ENCODE measurements around the gene ATXN1L. TPM values are rescaled to one million over a fixed set of nuclear protein-coding genes. Genes with fewer than 3 reads are reported as not detected.
"Not testable (repeated sequence)": the region's sequence is repeated elsewhere in the genome, so short reads cannot be mapped to it uniquely, and the experiment has no call there.

ATXN1L gene
- total RNA-seq, 2 experiments from 2014 or later = 27.8 to 28.3 TPM

DNA sequence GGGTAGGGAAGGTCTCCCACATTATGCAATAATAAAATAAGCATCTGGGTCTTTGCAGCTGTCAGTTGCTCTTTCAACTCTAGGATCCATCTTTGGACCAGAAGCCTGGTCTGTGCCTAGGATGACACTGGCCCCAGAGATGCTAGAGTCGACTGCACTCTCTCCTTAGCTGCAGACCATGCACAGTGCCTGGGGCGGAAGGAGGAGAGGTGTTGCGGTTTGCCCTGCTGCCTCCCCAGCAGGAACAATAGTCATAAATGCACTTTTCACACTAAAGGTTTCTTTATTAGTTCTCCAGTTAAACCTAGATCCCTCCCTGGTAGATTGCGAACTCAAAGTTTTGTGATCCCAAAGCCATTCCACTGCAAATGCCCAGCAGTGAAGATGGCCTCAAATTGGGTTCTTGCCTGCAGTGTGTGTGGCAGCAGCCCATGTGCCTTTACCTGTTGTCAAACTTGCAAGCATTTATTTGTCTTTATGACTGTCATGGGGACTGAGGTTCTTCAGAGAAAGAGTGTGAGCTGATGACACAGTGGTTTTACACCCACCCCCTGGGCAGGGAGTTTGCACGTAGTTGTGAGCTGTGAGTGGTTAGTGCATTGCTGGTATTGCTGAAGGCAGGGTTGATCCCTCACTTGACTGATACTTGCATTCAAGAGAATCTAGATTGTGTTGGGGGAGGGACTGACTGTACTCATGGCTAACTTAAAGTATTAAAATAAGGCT lies 10.3 kb downstream of the ATXN1L start:
- H3K27ac Mint-ChIP-seq = no peak overlapping the region
- H3K4me3 Mint-ChIP-seq = no peak overlapping the region
- peaks cover 27% of the 10 kb centered on the region for H3K4me1 Mint-ChIP-seq
- no peaks in the 10 kb centered on the region for H3K9me3 Mint-ChIP-seq
- peaks cover 6% of the 10 kb centered on the region for H3K36me3 Mint-ChIP-seq
- DNase-seq (no peak), ATAC-seq (ENCODE audit: low read depth) (no peak)
- POLR2A ChIA-PET = no interaction called here
- no peaks in the 10 kb centered on the region for H3K27me3 Mint-ChIP-seq

DNA sequence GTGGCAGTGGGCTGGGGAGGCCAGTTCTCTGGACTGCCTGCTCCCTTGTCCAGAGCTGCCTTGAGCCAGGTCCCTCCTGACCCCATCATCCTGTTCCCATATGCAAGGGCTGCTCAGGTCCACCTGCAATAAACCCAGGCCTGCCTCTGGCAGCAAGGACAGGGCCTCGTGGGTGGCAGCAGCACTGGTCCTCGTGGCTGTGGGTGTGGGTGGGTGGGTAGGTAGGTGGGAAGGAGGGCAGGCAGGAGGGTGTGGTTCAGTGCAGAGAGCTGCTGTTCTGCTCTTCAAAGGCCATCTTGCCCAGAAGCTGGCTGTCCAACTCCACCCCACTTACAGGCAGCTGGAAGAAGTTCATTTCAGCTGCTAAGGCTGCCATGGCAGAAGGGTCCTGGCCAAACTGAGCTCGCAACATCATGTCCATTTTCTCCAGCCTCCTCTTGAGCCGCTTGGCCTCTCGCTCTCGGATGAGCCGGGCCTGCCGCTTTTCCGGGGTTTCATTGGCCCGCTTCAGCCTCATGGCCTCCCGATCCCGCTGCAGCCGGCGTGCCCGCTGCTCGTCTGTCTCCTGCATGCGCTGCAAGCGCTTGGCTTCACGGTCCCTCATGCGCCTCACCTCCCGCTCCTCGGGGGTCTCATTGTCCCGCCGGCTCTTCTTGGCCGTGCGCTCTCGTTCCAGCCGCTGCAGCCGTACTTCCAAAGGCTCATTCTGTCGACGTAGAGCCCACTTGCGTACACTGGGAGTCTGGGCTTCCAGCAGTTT lies 14.2 kb downstream of the ATXN1L start:
- POLR2A ChIA-PET = no interaction called here
- Mint-ChIP-seq H3K36me3 (peaks cover 4% of the 10 kb centered on the region), H3K27ac (no peak overlapping the region), H3K4me1 (peaks cover 13% of the 10 kb centered on the region), H3K9me3 (no peaks in the 10 kb centered on the region), H3K27me3 (no peaks in the 10 kb centered on the region), H3K4me3 (no peak overlapping the region)
- DNase-seq (no peak), ATAC-seq (ENCODE audit: low read depth) (no peak)

DNA sequence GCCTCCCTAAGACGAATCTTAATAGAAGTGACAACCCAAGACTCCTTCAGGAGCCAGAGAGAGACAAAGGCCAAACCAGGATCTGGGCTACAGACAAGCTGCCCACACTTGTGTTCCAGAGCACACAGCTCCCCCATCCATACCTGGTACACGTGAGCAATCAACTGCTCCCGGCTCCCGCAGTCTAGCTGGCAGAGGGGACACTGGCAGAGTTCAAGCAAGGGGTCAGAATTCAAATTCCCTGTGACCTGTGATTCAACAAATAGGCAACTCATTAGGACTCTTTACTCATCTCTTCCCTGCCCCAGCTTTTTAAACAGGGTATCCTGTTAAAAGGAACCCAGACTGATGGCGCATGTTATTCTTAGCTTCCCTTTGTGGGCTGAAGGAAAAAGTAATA lies 18.2 kb downstream of the ATXN1L start:
- Mint-ChIP-seq H3K4me3 (no peak overlapping the region), H3K4me1 (peaks cover 5% of the 10 kb centered on the region), H3K9me3 (no peaks in the 10 kb centered on the region), H3K27me3 (no peaks in the 10 kb centered on the region), H3K27ac (no peak overlapping the region), H3K36me3 (peaks cover 4% of the 10 kb centered on the region)
- DNase-seq = no peak
- POLR2A ChIA-PET = interaction anchor here (1.3 kb wide), 1 partner anchor 59 kb away, joined by 4 read pairs; no protein-coding TSS in a partner anchor
- ATAC-seq (ENCODE audit: low read depth) = no peak

DNA sequence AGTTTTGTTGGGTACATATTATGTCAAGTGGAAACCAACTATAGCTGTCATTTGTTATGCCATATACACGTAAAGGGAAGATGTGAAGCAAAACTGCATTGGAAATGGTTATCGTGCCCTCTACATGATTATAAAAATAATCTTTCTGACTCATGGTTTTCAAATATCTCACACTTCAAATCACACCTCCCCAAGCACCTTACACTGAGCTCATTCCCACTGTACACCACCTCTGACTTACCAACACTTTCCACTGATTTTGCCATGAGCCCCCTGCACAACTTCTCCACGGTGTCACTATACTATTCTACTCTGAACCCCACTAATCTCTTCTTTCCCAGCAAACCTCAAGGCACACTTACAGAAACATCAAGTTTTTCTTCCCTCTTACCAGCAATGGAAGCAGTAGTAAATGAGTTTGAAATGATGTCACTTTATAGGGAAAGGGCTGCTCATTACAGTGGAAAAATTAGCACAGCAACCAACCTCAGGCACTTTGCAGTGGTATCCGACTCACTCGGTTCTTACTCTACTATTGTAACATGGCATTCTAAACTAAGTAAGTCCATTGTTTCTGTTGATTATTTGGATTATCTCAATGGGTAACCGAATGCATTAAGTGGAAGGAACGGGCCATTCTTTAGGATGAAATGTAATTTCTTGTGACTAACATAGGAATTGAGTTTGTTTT lies 19.5 kb downstream of the ATXN1L start:
- Mint-ChIP-seq H3K36me3 (peaks cover 4% of the 10 kb centered on the region), H3K27ac (no peak overlapping the region), H3K4me1 (peaks cover 5% of the 10 kb centered on the region), H3K9me3 (no peaks in the 10 kb centered on the region), H3K27me3 (no peaks in the 10 kb centered on the region), H3K4me3 (no peak overlapping the region)
- POLR2A ChIA-PET = no interaction called here
- no peak for DNase-seq
- no peak for ATAC-seq (ENCODE audit: low read depth)

DNA sequence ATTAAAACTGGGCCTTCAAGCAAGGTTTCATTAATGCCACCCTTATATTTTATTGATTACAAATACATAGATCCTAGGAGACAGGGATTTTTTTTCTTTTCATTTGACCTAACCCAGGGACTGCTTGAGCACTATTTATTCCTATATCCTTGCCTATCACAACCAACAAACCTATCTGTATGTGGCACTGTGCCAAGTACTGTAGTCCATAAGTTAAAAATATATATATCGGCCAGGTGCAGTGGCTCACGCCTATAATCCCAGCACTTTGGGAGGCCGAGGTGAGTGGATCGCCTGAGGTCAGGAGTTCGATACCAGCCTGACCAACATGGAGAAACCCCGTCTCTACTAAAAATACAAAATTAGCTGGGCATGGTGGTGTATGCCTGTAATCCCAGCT lies 21.4 kb downstream of the ATXN1L start:
- DNase-seq; H3K36me3 Mint-ChIP-seq; POLR2A ChIA-PET; H3K27ac Mint-ChIP-seq; H3K4me3 Mint-ChIP-seq; ATAC-seq (ENCODE audit: low read depth); H3K27me3 Mint-ChIP-seq; H3K9me3 Mint-ChIP-seq; H3K4me1 Mint-ChIP-seq: not testable (repeated sequence)

DNA sequence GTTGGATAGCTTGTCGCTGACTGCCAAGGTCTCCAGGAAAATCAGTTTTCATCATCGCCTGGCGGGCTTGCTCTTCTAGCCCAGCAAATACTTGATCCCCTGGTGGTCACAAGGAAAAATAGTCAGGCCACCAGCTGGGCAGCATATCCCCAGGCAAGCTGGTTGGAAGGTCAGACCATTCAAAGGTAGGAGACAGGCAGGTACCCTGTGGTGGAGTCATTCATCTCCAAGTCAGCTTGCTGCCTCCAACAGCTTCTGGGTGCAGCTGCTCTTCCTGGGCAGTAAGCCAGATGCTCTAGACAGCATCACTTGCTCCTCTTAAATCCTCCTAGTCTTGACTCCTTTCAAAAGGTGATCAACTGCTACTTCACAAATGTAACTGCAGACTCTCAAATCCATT lies 22.2 kb downstream of the ATXN1L start:
- ATAC-seq (ENCODE audit: low read depth) = no peak
- H3K4me1 Mint-ChIP-seq = peaks cover 9% of the 10 kb centered on the region
- no peak for DNase-seq
- no peak overlapping the region for H3K27ac Mint-ChIP-seq
- H3K27me3 Mint-ChIP-seq = no peaks in the 10 kb centered on the region
- no peak overlapping the region for H3K4me3 Mint-ChIP-seq
- H3K9me3 Mint-ChIP-seq = no peaks in the 10 kb centered on the region
- H3K36me3 Mint-ChIP-seq = peaks cover 3% of the 10 kb centered on the region
- POLR2A ChIA-PET = no interaction called here

DNA sequence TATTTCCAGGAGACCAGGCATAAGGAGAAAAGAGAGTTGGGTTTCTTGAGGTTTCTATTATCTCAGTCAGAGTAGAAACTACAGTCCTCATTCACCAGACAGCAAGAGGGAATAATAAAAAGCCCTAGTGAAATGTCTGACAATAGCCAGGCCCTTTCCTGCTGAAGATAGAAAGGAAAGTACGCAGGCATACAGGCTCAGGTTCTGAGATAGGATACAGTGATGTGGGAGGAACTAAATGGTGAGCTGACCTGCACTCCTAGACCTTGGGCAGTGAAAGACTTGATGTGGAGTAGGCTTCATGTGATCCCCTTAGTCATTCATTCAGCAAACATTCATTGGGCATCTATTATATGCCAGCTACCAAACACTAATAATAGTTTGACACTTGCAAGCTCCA lies 23.3 kb downstream of the ATXN1L start:
- Mint-ChIP-seq H3K9me3 (no peaks in the 10 kb centered on the region), H3K27me3 (no peaks in the 10 kb centered on the region), H3K4me3 (no peak overlapping the region), H3K27ac (no peak overlapping the region), H3K36me3 (peaks cover 3% of the 10 kb centered on the region), H3K4me1 (peaks cover 13% of the 10 kb centered on the region)
- DNase-seq = no peak
- no peak for ATAC-seq (ENCODE audit: low read depth)
- POLR2A ChIA-PET = no interaction called here

DNA sequence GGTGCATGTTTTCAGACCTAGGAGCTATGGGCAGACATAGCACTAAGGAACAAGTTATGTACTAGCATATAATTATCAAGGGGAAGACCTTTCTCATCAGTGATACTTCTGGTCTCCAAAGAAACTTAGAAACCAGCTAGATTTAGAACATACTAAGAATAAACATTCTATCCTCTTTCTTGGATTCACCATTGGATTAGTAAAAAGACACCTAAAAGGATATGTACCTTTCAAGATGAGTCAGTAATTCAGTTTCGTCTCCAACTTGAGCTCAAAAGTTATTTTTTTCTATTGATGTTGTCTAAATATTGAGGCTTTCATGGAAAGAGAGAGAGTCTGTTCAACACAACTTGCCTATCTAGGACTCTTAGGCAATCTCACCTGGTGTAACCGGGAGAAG lies 25.0 kb downstream of the ATXN1L start:
- H3K36me3 Mint-ChIP-seq = peaks cover 3% of the 10 kb centered on the region
- H3K4me1 Mint-ChIP-seq = peaks cover 10% of the 10 kb centered on the region

DNA sequence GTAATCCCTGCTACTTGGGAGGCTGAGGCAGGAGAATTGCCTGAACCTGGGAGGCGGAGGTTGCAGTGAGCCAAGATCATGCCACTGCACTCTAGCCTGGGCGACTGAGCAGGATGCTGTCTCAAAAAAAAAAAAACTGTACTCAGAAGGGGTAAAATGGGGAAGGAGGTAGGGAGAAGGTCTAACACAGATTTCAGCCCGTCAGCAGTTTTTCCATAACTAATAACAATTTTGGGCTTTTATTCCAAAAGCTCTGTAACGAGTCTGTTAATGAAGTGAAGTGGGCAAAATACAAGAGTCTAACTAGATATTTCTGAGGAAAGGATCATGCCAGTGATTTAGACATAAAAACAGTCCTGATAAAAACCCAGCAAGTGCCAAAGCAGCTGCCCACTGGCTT lies 27.4 kb downstream of the ATXN1L start:
- Mint-ChIP-seq H3K27me3 (no peaks in the 10 kb centered on the region), H3K9me3 (no peaks in the 10 kb centered on the region), H3K4me1 (peaks cover 10% of the 10 kb centered on the region), H3K4me3 (peak overlapping the region; percentile 34), H3K27ac (peak overlapping the region; percentile 69), H3K36me3 (peaks cover 3% of the 10 kb centered on the region)
- ATAC-seq (ENCODE audit: low read depth) (no peak), DNase-seq (no peak)
- POLR2A ChIA-PET = interaction anchor here (1.4 kb wide), 1 partner anchor 26 kb away, joined by 3 read pairs; no protein-coding TSS in a partner anchor

More for the DNA sequence above, 25.0 kb downstream of the ATXN1L start:
- Mint-ChIP-seq H3K27ac (no peak overlapping the region), H3K27me3 (no peaks in the 10 kb centered on the region), H3K4me3 (no peak overlapping the region), H3K9me3 (no peaks in the 10 kb centered on the region)
- POLR2A ChIA-PET = no interaction called here
- ATAC-seq (ENCODE audit: low read depth) (no peak), DNase-seq (no peak)

DNA sequence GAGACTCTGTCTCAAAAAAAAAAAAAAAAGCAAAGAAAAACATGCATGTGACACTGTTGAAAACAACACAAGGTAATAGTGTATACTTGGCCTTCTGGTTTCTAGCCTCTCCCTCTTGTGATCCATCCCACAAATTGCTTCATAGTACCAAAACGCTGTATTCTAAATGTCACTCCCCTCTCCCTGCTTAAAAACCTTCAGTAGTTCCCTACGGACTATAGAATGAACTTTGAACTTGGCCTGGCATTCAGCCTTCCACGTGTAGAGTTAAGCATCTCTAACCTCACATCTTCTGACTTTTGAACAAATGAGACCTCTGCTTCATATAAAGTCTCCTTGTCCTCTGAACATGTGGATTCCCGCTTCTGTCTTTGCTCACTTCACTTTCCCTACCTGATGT lies 33.1 kb downstream of the ATXN1L start:
- ATAC-seq (ENCODE audit: low read depth) = no peak
- Mint-ChIP-seq H3K4me1 (peaks cover 31% of the 10 kb centered on the region), H3K4me3 (no peak overlapping the region), H3K9me3 (no peaks in the 10 kb centered on the region), H3K36me3 (peaks cover 14% of the 10 kb centered on the region), H3K27ac (no peak overlapping the region), H3K27me3 (peaks cover 3% of the 10 kb centered on the region)
- DNase-seq = no peak
- POLR2A ChIA-PET = no interaction called here

DNA sequence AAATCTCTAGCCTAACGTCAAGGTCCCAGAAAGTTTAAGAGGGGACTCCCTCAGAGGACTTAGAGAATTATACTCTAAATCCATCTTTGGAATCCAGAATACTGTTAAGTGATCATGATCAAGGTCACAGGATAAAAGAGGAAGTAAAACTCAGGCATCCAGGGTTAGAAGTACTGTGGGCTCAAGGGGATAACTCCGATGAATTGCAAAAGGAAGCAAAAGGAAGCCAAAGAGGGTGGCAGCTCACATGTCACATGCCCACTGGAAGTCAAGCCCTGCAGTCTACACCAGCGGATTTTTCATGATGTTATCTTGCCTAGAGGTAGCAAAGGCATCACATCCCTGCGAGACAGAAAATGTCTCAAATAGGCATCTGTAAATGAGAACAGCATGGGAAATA lies 34.4 kb downstream of the ATXN1L start:
- H3K36me3 Mint-ChIP-seq = peaks cover 14% of the 10 kb centered on the region
- no peak overlapping the region for H3K4me3 Mint-ChIP-seq
- ATAC-seq (ENCODE audit: low read depth) (no peak), DNase-seq (no peak)
- H3K9me3 Mint-ChIP-seq = no peaks in the 10 kb centered on the region
- H3K27me3 Mint-ChIP-seq = peaks cover 7% of the 10 kb centered on the region
- POLR2A ChIA-PET = interaction anchor here (1.2 kb wide), 1 partner anchor 14 kb away, joined by 3 read pairs; no protein-coding TSS in a partner anchor
- H3K4me1 Mint-ChIP-seq = peaks cover 38% of the 10 kb centered on the region
- no peak overlapping the region for H3K27ac Mint-ChIP-seq

DNA sequence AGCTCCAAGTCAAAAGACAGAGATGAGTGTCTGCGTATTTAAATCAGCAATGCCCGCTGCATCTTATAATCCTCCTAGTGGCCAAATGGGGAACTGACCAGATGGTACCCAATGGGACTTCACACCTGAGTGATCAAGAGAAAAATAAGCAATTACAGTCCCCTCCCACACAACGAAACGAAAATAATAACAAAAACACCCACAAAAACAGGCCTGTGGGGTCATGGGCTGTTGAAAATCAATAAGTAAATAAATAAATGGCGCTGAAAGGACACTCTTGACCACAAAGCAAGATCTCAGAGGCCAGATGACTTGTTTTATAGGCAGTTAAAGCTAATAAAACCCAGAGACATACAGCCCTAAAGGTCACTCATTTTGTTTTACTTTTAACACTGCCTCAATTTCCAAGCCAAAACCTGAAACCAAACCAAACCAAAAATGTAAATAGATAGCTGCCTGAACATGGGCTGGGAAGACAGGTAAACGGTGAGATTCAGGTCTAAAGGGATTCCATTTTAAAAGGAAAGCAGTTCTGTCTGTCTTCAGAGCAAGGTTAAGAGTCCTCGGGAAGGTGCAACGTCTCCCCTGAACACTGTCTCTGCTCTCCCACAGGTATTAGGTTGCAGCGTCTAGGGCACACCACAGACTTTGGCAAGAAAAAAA lies 36.9 kb downstream of the ATXN1L start:
- H3K4me1 Mint-ChIP-seq = peaks cover 41% of the 10 kb centered on the region
- DNase-seq (no peak), ATAC-seq (ENCODE audit: low read depth) (peak; percentile 37)
- POLR2A ChIA-PET = interaction anchor here (0.6 to 5.5 kb wide), 8 partner anchors 9 to 74 kb away, joined by 4 to 79 read pairs (median 12); partner anchors contain the start of genes AP1G1, ATXN1L and IST1
- H3K4me3 Mint-ChIP-seq = peak overlapping the region; percentile 82
- peaks cover 14% of the 10 kb centered on the region for H3K36me3 Mint-ChIP-seq
- H3K27ac Mint-ChIP-seq = peak overlapping the region; percentile 59
- H3K9me3 Mint-ChIP-seq = no peaks in the 10 kb centered on the region
- H3K27me3 Mint-ChIP-seq = peaks cover 26% of the 10 kb centered on the region
